ENCODE measurements around the gene F11R.

The F11R gene

DNA sequence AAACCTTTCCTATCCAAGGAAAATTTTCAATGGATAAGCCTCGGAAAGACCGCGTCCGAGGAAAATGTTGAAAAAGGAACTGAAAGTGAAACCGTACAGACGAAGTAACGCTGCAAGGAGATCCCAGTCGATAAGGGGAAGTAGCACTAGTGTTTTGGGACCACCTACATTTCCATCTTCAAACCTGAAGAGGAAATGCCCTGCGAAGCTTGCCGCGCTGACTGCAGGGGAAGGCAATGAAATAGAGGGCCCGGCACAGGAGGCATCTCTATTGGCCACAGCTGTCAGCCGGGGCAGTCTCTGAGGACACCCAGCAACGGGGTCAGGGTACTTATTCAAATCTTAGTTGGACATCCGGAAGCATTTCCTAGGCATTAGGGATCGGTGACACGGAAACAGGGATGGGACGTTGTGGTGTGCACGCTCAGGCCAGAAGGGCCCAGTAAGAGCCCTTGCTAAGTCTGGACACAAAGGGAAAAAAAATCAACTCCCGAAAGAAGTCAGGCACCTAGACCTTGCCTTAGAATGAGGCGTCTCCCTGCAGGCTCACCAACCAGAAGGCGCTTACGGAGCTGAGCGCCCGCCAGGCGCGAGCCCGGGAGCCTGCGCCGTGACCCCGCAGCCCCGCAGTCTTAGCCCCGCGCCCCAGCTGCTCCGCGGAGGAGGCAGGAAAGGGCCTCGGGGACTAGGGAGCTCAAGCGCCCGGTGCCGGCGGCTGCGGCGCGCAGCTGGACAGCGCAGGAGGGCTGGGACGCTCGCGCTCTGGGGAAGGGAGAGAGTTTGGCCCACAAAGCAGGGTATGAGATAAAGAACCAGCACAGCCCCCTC lies 24.2 kb upstream of the F11R start:
- H3K4me1 ChIP-seq (ENCODE audit: control insufficient read depth, insufficient read depth, low read length) = 0 out of 2 replicates have a peak, but pooled peaks cover 4% of the 10 kb centered on the region
- H3K4me3 ChIP-seq (ENCODE audit: low read depth, low read length) = peak overlapping the region; percentile 64
- no peaks in the 10 kb centered on the region for H3K9me3 ChIP-seq (ENCODE audit: control insufficient read depth, insufficient read depth, low read depth, low read length)
- ChIA-PET POLR2A (interaction anchor here (0.5 to 2.4 kb wide), 17 partner anchors 9 to 180 kb away, joined by 3 to 50 read pairs (median 4); partner anchors contain the start of genes B4GALT3, DEDD, F11R and KLHDC9), CTCF (interaction anchor here (0.6 to 4.6 kb wide), 10 partner anchors 10 to 113 kb away, joined by 3 to 27 read pairs (median 4); partner anchors contain the start of genes ARHGAP30, F11R, KLHDC9 and UFC1)
- peaks cover 9 to 33% of the 10 kb centered on the region in 2 experiments for H3K36me3 ChIP-seq (ENCODE audit: control insufficient read depth in 2 of 2, insufficient read depth in 1 of 2, low read length in 2 of 2)
- H3K27ac ChIP-seq (ENCODE audit: extremely low read depth, low read depth, low read length) = peak overlapping the region; percentile 65
- TF ChIP-seq ZNF670 (tag by site-specific recombination; IDR thresholded peaks at IDR 0.05; ENCODE audit: low read depth) (no peak), KLF8 (tag by site-specific recombination; IDR thresholded peaks at IDR 0.05) (0 out of 2 replicates have a peak, but pooled peaks have one; percentile 11), ZBTB7A (tag by site-specific recombination; IDR thresholded peaks at IDR 0.05; ENCODE audit: low read depth) (no peak), SCRT2 (tag by site-specific recombination; IDR thresholded peaks at IDR 0.05) (no peak), KLF10 (tag by site-specific recombination; IDR thresholded peaks at IDR 0.05) (peak; percentile 76; the same call in 1 of the 2 replicates), GLIS2 (tag by site-specific recombination; IDR thresholded peaks at IDR 0.05) (peak; percentile 72), ZSCAN23 (tag by site-specific recombination; IDR thresholded peaks at IDR 0.05) (0 out of 2 replicates have a peak, but pooled peaks have one; percentile 43), KLF9 (tag by site-specific recombination; IDR thresholded peaks at IDR 0.05; ENCODE audit: low read depth) (no peak), SP2 (tag by site-specific recombination; IDR thresholded peaks at IDR 0.05) (peak; percentile 77), ZBTB48 (tag by site-specific recombination; IDR thresholded peaks at IDR 0.05) (peak; percentile 99), ZNF175 (tag by site-specific recombination; IDR thresholded peaks at IDR 0.05) (no peak), YY2 (tag by site-specific recombination; IDR thresholded peaks at IDR 0.05) (no peak), MZF1 (tag by site-specific recombination; IDR thresholded peaks at IDR 0.05; ENCODE audit: borderline replicate concordance) (no peak; the same call in 1 of the 2 replicates), ZFP37 (tag by site-specific recombination; IDR thresholded peaks at IDR 0.05) (0 out of 2 replicates have a peak, but pooled peaks have one; percentile 26), ZNF404 (tag by site-specific recombination; IDR thresholded peaks at IDR 0.05) (no peak), ZNF391 (tag by site-specific recombination; IDR thresholded peaks at IDR 0.05; ENCODE audit: borderline replicate concordance, low read depth) (no peak), ZNF521 (tag by site-specific recombination; IDR thresholded peaks at IDR 0.05) (no peak), ZEB2 (tag by site-specific recombination; IDR thresholded peaks at IDR 0.05) (peak; percentile 35; the same call in 1 of the 2 replicates), ZFP3 (tag by site-specific recombination; IDR thresholded peaks at IDR 0.05; ENCODE audit: low read depth) (no peak), ZNF837 (tag by site-specific recombination; IDR thresholded peaks at IDR 0.05) (no peak), ZNF292 (tag by site-specific recombination; IDR thresholded peaks at IDR 0.05; ENCODE audit: borderline replicate concordance, low read depth) (no peak), ZNF560 (tag by site-specific recombination; IDR thresholded peaks at IDR 0.05; ENCODE audit: borderline replicate concordance) (no peak), ZNF660 (tag by site-specific recombination; IDR thresholded peaks at IDR 0.05) (0 out of 2 replicates have a peak, but pooled peaks have one; percentile 43), ZNF776 (tag by site-specific recombination; IDR thresholded peaks at IDR 0.05; ENCODE audit: borderline replicate concordance) (no peak), ZNF174 (tag by site-specific recombination; IDR thresholded peaks at IDR 0.05) (no peak)
- TF ChIP-seq, protein P1, sequence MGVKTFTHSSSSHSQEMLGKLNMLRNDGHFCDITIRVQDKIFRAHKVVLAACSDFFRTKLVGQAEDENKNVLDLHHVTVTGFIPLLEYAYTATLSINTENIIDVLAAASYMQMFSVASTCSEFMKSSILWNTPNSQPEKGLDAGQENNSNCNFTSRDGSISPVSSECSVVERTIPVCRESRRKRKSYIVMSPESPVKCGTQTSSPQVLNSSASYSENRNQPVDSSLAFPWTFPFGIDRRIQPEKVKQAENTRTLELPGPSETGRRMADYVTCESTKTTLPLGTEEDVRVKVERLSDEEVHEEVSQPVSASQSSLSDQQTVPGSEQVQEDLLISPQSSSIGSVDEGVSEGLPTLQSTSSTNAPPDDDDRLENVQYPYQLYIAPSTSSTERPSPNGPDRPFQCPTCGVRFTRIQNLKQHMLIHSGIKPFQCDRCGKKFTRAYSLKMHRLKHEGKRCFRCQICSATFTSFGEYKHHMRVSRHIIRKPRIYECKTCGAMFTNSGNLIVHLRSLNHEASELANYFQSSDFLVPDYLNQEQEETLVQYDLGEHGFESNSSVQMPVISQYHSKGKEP (tag by site-specific recombination; IDR thresholded peaks at IDR 0.05) = no peak
- TF ChIP-seq, protein P2, sequence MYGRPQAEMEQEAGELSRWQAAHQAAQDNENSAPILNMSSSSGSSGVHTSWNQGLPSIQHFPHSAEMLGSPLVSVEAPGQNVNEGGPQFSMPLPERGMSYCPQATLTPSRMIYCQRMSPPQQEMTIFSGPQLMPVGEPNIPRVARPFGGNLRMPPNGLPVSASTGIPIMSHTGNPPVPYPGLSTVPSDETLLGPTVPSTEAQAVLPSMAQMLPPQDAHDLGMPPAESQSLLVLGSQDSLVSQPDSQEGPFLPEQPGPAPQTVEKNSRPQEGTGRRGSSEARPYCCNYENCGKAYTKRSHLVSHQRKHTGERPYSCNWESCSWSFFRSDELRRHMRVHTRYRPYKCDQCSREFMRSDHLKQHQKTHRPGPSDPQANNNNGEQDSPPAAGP (tag by site-specific recombination; IDR thresholded peaks at IDR 0.05) = 0 out of 2 replicates have a peak, but pooled peaks have one; percentile 15
- TF ChIP-seq, protein P3, sequence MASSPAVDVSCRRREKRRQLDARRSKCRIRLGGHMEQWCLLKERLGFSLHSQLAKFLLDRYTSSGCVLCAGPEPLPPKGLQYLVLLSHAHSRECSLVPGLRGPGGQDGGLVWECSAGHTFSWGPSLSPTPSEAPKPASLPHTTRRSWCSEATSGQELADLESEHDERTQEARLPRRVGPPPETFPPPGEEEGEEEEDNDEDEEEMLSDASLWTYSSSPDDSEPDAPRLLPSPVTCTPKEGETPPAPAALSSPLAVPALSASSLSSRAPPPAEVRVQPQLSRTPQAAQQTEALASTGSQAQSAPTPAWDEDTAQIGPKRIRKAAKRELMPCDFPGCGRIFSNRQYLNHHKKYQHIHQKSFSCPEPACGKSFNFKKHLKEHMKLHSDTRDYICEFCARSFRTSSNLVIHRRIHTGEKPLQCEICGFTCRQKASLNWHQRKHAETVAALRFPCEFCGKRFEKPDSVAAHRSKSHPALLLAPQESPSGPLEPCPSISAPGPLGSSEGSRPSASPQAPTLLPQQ (tag by site-specific recombination; IDR thresholded peaks at IDR 0.05) = peak; percentile 27
- TF ChIP-seq, protein P4, sequence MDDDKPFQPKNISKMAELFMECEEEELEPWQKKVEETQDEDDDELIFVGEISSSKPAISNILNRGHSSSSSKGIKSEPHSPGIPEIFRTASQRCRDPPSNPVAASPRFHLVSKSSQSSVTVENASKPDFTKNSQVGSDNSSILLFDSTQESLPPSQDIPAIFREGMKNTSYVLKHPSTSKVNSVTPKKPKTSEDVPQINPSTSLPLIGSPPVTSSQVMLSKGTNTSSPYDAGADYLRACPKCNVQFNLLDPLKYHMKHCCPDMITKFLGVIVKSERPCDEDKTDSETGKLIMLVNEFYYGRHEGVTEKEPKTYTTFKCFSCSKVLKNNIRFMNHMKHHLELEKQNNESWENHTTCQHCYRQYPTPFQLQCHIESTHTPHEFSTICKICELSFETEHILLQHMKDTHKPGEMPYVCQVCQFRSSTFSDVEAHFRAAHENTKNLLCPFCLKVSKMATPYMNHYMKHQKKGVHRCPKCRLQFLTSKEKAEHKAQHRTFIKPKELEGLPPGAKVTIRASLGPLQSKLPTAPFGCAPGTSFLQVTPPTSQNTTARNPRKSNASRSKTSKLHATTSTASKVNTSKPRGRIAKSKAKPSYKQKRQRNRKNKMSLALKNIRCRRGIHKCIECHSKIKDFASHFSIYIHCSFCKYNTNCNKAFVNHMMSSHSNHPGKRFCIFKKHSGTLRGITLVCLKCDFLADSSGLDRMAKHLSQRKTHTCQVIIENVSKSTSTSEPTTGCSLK (tag by site-specific recombination; IDR thresholded peaks at IDR 0.05) = no peak
- TF ChIP-seq, protein P5, sequence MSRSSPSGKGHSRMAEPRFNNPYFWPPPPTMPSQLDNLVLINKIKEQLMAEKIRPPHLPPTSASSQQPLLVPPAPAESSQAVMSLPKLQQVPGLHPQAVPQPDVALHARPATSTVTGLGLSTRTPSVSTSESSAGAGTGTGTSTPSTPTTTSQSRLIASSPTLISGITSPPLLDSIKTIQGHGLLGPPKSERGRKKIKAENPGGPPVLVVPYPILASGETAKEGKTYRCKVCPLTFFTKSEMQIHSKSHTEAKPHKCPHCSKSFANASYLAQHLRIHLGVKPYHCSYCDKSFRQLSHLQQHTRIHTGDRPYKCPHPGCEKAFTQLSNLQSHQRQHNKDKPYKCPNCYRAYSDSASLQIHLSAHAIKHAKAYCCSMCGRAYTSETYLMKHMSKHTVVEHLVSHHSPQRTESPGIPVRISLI (tag by site-specific recombination; IDR thresholded peaks at IDR 0.05) = 0 out of 2 replicates have a peak, but pooled peaks have one; percentile 22
